Adrenal gland (tissue), 5 donors: ENCODE results near the gene TMIGD3.

Experiments
- CTCF ChIP-seq, 6 experiments: fragments of 450-650 bp in 4 of 6; fragments of 200-600 bp in 2 of 6; sonication (generic) in 1 of 6; IDR thresholded peaks; 1 replicate in 5 of 6; 2 replicates in 1 of 6; pipeline versions ENCODE4 v1.5.1 to v1.8.0; 2016 to 2021; ENCODE audit warnings: antibody characterized with exemption in 6 of 6, mild to moderate bottlenecking in 2 of 6, moderate library complexity in 1 of 6
- POLR2A ChIP-seq, 2 donors: fragments of 450-650 bp; IDR thresholded peaks; one replicate each; pipeline ENCODE4 v1.6.1; 2017; ENCODE audit warnings: antibody characterized with exemption in 2 of 2, mild to moderate bottlenecking in 2 of 2, moderate library complexity in 1 of 2
- donor health status: DM: no; HTN: no; CAD: no.

- TF ChIP-seq CTCF (IDR thresholded peaks at IDR 0.05) (no peak), POLR2A (IDR thresholded peaks at IDR 0.05) (no peak)
Measured at GRCh38 chr1:111520053-111520452, 16.6 kb upstream of the TMIGD3 start.
